Upper lobe of left lung (tissue), 6 donors: ENCODE results near the gene KCP. TPM values are rescaled to one million over a fixed set of nuclear protein-coding genes. Genes with fewer than 3 reads are reported as not detected.
A peak's percentile ranks its signal among the peaks of the same experiment; 100 is the strongest.

Experiments used
- ATAC-seq, 2 donors: fragments of 200-7000 bp; cut with Tn5 transposase; one replicate each; pipeline ENCODE4 v1.9.1; 2022; ENCODE audit warnings: mild to moderate bottlenecking in 2 of 2, moderate library complexity in 2 of 2; ENCODE audit not compliant: low FRiP score in 2 of 2
- DNase-seq, 2 donors: peaks; one replicate each; pipeline ENCODE4 v3.0.0-alpha.2; 2019 to 2020
- H3K27ac ChIP-seq, 4 donors: fragments of 200-600 bp; sonication (generic); one replicate each; pipeline ENCODE4 v1.5.1; 2016 to 2019
- H3K27me3 ChIP-seq, 4 donors: fragments of 200-600 bp; sonication (generic); one replicate each; pipeline ENCODE4 v1.5.1; 2017 to 2019
- H3K36me3 ChIP-seq, 4 donors: fragments of 200-600 bp; sonication (generic); one replicate each; pipeline ENCODE4 v1.5.1; 2016 to 2019
- H3K4me1 ChIP-seq, 4 donors: fragments of 200-600 bp; sonication (generic); one replicate each; pipeline ENCODE4 v1.5.1; 2018 to 2019
- H3K4me3 ChIP-seq, 4 donors: fragments of 200-600 bp; sonication (generic); one replicate each; pipeline ENCODE4 v1.5.1; 2017 to 2019; ENCODE audit warnings: mild to moderate bottlenecking in 2 of 4, moderate library complexity in 1 of 4
- H3K9me3 ChIP-seq, 4 donors: fragments of 200-600 bp; sonication (generic); one replicate each; pipeline ENCODE4 v1.5.1; 2018 to 2019
- CTCF ChIP-seq, 6 experiments: fragments of 450-650 bp in 4 of 6; fragments of 200-600 bp in 2 of 6; sonication (generic) in 2 of 6; IDR thresholded peaks; one replicate each; pipeline ENCODE4 v1.5.1; 2016 to 2019; ENCODE audit warnings: antibody characterized with exemption in 6 of 6
- EP300 ChIP-seq, 4 donors: sonication (generic); formaldehyde crosslinking; IDR thresholded peaks; one replicate each; pipeline ENCODE4 v1.5.1; 2017; ENCODE audit warnings: antibody characterized with exemption in 4 of 4, control low read depth in 2 of 4
- POLR2A ChIP-seq, 4 donors: fragments of 450-650 bp; IDR thresholded peaks; one replicate each; pipeline ENCODE4 v1.5.1; 2016 to 2017; ENCODE audit warnings: antibody characterized with exemption in 4 of 4, mild to moderate bottlenecking in 2 of 4
- POLR2AphosphoS5 ChIP-seq, 2 donors: sonication (generic); formaldehyde crosslinking; IDR thresholded peaks; one replicate each; pipeline ENCODE4 v1.5.1; 2017; ENCODE audit warnings: antibody characterized with exemption in 2 of 2
- WGBS, 2 donors: methylation state at CpG; one replicate each; pipeline ENCODE4 v1.1.5; 2017 to 2018; 5-methylcytosine and 5-hydroxymethylcytosine counted together
- total RNA-seq, 6 donors: library from RNA; depleted of rRNA in 4 of 6; stranded (reverse); fragments of >200 nt in 4 of 6; gene quantifications; one replicate each; pipeline versions ENCODE4 v1.1.0 to v1.2.1, GENCODE V29; 2016 to 2021
- donor health status: DM: no; HTN: no; CAD: no; lungs with moderate emphysema.
- donor health status: DM: no; HTN: yes; CAD: no; lungs with severe emphysema.

The KCP gene
- total RNA-seq, 6 donors from 2014 or later, result 0.15 to 2.1 (median 1.1) TPM; not detected in 1

- ATAC-seq, result no peak
Observed at GRCh38 chr7:128860158-128861073, 50.1 kb downstream of the KCP start.

GRCh38 chr7:128859232-128860157, 51.0 kb downstream of the KCP start:
- H3K27ac ChIP-seq, result peak overlapping the region in 1 of 4 donors; percentile 2
- peaks cover 12 to 22% (median 17%) of the 10 kb centered on the region in 4 donors for H3K4me1 ChIP-seq
- no peaks in the 10 kb centered on the region for H3K9me3 ChIP-seq
- no peak for TF ChIP-seq EP300 (IDR thresholded peaks at IDR 0.05)
- no peak for TF ChIP-seq POLR2AphosphoS5 (IDR thresholded peaks at IDR 0.05)
- TF ChIP-seq CTCF (IDR thresholded peaks at IDR 0.05), result no peak
- TF ChIP-seq POLR2A (IDR thresholded peaks at IDR 0.05), result no peak
- no peaks in the 10 kb centered on the region for H3K27me3 ChIP-seq
- peak in 1 of 2 donors; percentile 52 for DNase-seq
- no peak for ATAC-seq
- H3K36me3 ChIP-seq, result no peaks in the 10 kb centered on the region
- H3K4me3 ChIP-seq, result no peak overlapping the region
- WGBS, 2 donors, result 70 to 84% methylated on average over 12 of the region's 12 CpGs

More at GRCh38 chr7:128860158-128861073, 50.1 kb downstream of the KCP start:
- peaks cover 14 to 26% (median 17%) of the 10 kb centered on the region in 4 donors for H3K4me1 ChIP-seq
- no peaks in the 10 kb centered on the region for H3K9me3 ChIP-seq
- H3K27me3 ChIP-seq, result no peaks in the 10 kb centered on the region
- DNase-seq, result no peak
- no peak overlapping the region for H3K27ac ChIP-seq
- TF ChIP-seq CTCF (IDR thresholded peaks at IDR 0.05), result no peak
- no peak for TF ChIP-seq POLR2AphosphoS5 (IDR thresholded peaks at IDR 0.05)
- TF ChIP-seq POLR2A (IDR thresholded peaks at IDR 0.05), result no peak
- no peak for TF ChIP-seq EP300 (IDR thresholded peaks at IDR 0.05)
- H3K36me3 ChIP-seq, result peaks cover 0 to 8% (median 5%) of the 10 kb centered on the region in 4 donors
- WGBS, 2 donors, result 55 to 61% methylated on average over 8 to 10 of the region's 10 CpGs
- H3K4me3 ChIP-seq, result no peak overlapping the region

DNA sequence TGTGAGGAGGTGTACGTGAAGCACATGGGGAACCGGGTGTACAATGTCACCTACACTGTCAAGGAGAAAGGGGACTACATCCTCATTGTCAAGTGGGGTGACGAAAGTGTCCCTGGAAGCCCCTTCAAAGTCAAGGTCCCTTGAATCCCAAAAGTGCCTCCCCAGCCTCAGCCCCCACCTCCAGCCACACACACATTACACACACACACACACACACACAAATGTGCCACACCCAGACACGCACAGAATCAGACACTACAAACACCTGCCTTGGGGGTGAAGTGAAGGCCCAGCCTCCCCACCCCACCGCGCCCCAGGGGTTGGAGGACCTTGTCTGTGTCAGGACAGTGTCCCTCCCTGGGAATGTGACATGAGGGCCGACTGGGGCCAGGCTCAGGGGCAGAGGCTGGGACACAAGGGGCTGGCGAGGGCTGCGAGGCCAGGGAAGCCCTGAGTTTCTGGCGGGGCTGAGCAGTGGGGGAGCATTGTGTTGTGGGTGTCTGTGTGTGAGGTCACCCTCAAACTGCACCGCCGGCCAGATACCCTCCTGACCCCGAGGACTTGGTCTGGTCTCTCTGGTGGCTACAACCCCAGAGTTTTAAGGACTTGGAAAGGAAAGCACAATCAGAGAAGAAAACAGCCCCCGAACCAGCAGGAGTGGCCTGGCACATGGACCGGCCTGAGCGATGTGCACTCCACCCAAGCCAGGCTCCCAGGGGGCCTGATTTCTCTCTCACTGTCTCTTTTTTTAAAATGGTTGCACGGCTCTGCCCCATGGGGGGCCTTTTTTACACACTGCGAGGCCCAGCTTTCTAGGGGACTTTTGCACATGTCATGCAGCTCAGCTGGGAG, 51.9 kb downstream of the KCP start:
- peaks cover 3 to 13% (median 9%) of the 10 kb centered on the region in 4 donors for H3K4me1 ChIP-seq
- ATAC-seq (no peak), DNase-seq (peak in 1 of 2 donors; percentile 67)
- H3K36me3 ChIP-seq, result no peaks in the 10 kb centered on the region
- H3K4me3 ChIP-seq, result no peak overlapping the region
- WGBS, 2 donors, result 62 to 85% methylated on average over 7 to 18 of the region's 18 CpGs
- no peaks in the 10 kb centered on the region for H3K9me3 ChIP-seq
- H3K27ac ChIP-seq, result no peak overlapping the region
- H3K27me3 ChIP-seq, result no peaks in the 10 kb centered on the region
- TF ChIP-seq POLR2AphosphoS5 (IDR thresholded peaks at IDR 0.05), result no peak
- TF ChIP-seq EP300 (IDR thresholded peaks at IDR 0.05), result no peak
- TF ChIP-seq POLR2A (IDR thresholded peaks at IDR 0.05), result no peak
- TF ChIP-seq CTCF (IDR thresholded peaks at IDR 0.05), result no peak

DNA sequence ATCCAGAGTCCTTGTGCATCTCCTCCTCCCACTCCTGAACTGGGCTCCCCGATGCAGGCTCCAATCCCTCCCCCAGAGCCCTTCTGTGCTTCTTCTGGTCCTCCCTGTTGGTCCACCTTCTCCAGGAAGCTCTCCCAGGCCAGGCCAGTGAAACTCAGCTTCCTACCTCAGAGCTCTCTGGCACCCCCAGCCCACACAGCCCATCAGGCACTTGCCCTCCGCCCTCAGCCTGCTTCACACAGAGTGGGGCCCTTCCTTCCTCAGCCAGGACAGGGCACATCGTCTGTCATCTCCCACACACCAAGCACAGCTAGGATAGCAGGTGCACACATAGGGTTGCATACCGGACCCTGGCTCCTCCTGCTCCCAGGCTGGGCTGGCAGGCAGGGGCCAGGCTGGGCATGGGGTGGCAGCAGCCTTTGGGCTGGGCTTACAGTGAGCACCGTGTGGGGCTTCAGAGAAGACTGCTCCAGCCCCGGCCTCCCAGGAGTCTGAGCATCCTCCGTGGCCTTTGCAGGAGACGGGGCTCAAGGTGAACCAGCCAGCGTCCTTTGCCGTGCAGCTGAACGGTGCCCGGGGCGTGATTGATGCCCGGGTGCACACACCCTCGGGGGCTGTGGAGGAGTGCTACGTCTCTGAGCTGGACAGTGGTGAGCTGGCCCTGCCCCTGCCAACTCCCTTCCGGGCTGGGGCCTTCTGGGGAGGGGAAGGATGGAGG, 54.3 kb downstream of the KCP start:
- no peaks in the 10 kb centered on the region for H3K9me3 ChIP-seq
- no peak overlapping the region for H3K4me3 ChIP-seq
- no peaks in the 10 kb centered on the region for H3K27me3 ChIP-seq
- H3K4me1 ChIP-seq, result peaks cover 0 to 5% (median 2%) of the 10 kb centered on the region in 4 donors
- H3K36me3 ChIP-seq, result no peaks in the 10 kb centered on the region
- no peak for TF ChIP-seq CTCF (IDR thresholded peaks at IDR 0.05)
- TF ChIP-seq POLR2AphosphoS5 (IDR thresholded peaks at IDR 0.05), result no peak
- TF ChIP-seq EP300 (IDR thresholded peaks at IDR 0.05), result no peak
- TF ChIP-seq POLR2A (IDR thresholded peaks at IDR 0.05), result no peak
- 88% methylated on average over 2 to 17 of the region's 17 CpGs for WGBS, 2 donors
- ATAC-seq (no peak), DNase-seq (peak in 1 of 2 donors; percentile 67)
- H3K27ac ChIP-seq, result no peak overlapping the region
